Epithelial cell of esophagus (primary cell): Measurements from ENCODE around the gene CYP2U1.

Experiments
- DNase-seq: peaks from one replicate; pipeline ENCODE4 v3.0.0; 2010; ENCODE audit warnings: low read depth
- H3K4me3 ChIP-seq: 2 replicates; pipeline ENCODE4 v1.5.1; 2011; ENCODE audit warnings: mild to moderate bottlenecking, low read length, control low read depth
- TF ChIP-seq, protein P1 (sequence below): IDR thresholded peaks from 2 replicates; pipeline ENCODE4 v1.5.1; 2011; ENCODE audit warnings: low read depth, mild to moderate bottlenecking, low read length, control low read depth, inconsistent platforms; ENCODE audit not compliant: insufficient read depth; ENCODE audit errors: missing control alignments

Gene CYP2U1

DNA sequence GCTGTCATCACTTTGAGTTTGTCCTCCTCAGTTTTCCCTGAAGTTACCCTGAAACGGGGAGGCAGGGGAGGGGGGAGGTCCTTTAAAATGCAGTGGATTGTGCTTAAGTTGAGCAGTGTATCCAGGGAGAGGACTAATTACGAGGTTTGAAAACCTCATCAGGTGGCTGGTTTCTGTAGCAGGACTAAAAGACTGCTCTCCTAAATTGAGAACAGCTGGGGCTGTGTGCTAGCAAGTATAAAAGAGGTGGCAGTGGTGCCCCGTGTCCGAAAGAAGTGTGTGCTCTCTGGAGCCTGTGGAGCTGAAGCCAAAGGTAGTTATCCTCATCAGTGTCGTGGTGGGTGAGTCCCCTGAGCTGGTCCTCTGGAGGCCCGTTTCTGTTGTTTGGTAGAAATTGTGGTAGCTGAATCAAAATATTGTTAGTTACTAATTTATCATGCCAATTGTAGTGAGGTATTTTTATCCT is 37.2 kb upstream of the CYP2U1 start:
- TF ChIP-seq, protein P1, sequence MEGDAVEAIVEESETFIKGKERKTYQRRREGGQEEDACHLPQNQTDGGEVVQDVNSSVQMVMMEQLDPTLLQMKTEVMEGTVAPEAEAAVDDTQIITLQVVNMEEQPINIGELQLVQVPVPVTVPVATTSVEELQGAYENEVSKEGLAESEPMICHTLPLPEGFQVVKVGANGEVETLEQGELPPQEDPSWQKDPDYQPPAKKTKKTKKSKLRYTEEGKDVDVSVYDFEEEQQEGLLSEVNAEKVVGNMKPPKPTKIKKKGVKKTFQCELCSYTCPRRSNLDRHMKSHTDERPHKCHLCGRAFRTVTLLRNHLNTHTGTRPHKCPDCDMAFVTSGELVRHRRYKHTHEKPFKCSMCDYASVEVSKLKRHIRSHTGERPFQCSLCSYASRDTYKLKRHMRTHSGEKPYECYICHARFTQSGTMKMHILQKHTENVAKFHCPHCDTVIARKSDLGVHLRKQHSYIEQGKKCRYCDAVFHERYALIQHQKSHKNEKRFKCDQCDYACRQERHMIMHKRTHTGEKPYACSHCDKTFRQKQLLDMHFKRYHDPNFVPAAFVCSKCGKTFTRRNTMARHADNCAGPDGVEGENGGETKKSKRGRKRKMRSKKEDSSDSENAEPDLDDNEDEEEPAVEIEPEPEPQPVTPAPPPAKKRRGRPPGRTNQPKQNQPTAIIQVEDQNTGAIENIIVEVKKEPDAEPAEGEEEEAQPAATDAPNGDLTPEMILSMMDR, result no peak
- no peak for DNase-seq

DNA sequence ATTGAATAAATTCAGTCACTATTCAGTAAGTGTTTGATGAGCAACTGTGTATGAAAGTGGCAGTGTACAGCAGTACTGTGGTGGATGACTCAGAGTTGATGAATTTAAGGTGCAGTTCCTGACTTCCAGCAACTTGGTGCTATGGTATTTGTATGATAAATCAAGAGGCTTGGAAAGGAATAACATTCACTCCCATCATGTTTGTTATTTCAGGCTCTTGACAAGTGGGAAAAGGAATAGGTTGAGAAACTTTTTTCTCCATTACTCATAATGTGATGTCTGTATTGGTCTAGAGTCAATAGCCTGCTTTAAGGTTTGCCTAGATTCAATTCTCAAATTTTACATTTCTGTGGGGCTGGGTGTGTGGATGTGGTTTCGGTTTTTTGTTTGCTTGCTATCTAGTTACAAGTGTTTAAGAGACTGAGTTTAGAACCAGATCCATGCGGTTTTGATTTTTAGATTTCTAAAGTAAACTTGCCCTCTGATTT is 35.1 kb upstream of the CYP2U1 start:
- peak; percentile 98 for DNase-seq
- H3K4me3 ChIP-seq, result no peak overlapping the region

More for the DNA sequence above, 37.2 kb upstream of the CYP2U1 start:
- H3K4me3 ChIP-seq, result no peak overlapping the region

DNA sequence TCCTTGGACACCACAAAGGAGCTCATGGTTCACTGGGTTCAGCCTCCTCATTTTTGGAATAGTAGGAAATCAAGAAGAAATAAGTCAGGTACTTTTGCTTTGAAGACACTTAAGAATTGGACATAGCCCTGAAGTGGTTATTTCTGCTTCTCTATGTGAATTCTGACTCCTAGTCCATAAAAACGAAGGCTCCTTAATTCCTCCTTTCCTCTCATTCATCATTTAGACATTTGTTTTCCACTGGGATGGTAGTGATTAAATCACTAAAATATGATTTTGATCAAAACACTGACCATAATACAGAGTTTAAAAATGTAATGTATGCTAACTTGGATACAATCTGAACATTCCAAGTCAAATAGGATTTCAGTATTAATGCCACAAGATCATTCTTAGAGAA is 34.7 kb upstream of the CYP2U1 start:
- DNase-seq, result no peak
- no peak overlapping the region for H3K4me3 ChIP-seq
- TF ChIP-seq, protein P1, result no peak

More for the DNA sequence above, 35.1 kb upstream of the CYP2U1 start:
- TF ChIP-seq, protein P1, result no peak

DNA sequence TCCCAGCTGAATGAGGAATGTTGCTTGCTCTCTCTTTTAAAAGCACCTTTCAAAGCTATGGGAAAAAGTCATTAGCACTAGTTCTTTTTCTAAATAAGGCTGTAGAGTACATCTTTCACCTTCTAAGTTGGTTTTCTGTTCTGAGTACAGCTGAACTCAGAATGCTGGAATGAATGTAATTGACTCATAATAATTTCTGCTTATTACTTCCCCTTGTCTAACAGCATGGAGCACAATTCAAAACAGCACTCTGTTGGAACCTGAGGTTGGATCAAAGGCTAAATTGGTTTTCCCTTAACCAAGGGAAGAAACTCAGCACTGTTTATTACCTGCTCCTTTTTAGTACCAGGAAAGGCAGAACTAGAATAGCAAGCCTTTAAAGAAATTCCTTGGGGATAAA is 33.5 kb upstream of the CYP2U1 start:
- H3K4me3 ChIP-seq, result no peak overlapping the region
- peak; percentile 19 for DNase-seq
- TF ChIP-seq, protein P1, result no peak

DNA sequence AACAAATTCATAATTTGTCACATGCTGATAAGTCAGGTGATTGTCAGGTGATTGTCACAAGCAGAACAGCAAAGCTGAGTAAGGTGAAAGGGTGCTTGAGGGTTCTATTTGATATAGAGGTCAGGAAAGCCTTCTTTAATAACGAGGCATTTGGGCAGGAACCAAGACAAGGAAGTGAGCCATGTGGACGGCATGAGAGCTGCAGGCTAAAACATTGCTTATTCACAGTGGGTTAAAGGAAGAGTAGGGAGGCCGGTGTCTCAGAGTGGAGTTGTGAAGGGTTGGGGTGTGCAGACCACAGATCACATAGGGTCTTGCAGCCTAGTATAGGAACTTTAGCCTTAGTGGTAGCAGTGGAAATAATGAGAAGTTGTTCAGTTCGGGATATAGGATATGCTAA is 31.3 kb upstream of the CYP2U1 start:
- TF ChIP-seq, protein P1, result no peak
- peak; percentile 36 for DNase-seq
- no peak overlapping the region for H3K4me3 ChIP-seq

DNA sequence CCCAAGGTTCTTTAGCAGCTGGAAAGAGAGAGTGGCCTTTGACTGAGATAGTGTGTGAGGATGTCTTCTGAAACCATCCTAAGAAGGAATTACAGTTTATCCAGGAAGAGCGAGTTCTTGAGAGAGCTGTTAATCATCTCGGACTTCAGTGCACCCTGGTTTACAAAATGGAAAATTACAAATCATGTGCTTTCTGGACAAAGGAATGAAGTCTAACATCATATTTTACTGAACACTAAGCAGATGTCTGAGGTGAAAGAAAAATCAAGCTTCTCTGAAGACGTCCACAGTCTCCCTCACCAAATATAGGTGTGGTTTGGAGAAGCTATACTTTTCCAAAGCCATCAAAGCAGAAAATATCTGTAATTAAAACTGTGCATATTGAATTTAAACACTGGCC is 30.8 kb upstream of the CYP2U1 start:
- DNase-seq, result no peak
- H3K4me3 ChIP-seq, result no peak overlapping the region
- TF ChIP-seq, protein P1, result no peak

DNA sequence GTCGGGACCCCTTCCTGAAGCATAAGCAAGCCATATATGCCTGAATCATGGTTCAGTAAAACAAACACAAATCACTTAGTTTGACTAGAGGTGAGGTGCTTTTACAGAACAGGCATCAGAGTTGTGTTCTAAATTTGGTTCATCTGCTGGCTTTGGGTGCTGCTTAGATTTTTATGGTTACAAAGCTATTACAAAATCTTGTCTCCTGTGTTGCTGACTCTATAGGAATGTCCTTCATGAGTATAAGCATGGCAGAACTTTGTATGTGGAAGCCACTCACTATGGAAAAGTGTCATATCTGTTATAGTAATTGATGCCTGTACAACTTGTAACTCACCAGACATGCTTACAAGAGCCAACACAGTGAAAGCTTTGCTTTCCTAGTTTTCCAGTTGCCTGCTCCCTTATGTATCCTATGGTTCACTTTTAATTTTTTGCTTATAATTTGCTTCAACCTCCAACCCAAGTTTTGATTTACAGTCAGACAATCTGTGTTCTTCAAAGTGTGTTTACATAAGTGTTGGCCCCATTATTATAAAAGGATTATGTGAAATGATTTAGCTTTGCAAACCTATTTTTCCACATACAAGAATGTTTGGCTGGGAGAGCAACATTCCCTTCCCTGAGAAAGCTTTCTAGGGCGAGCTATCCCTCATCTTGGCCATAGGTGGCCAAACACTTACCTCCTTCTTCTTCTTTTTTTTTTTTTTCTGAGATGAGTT is 30.0 kb upstream of the CYP2U1 start:
- TF ChIP-seq, protein P1, result no peak
- no peak overlapping the region for H3K4me3 ChIP-seq
- DNase-seq, result no peak
